ENCODE measurements around the gene INSRR.
A peak's percentile ranks its signal among the peaks of the same experiment; 100 is the strongest.

INSRR gene

GRCh38 chr1:156894001-156894400 lies 35.1 kb upstream of the INSRR start:
- no peak for DNase-seq

- no peak for DNase-seq
These were observed 34.4 kb upstream of the INSRR start, which contains the start of gene PEAR1 for GRCh38 chr1:156893048-156893953. PEAR1 (plus strand) TSS chr1:156893718; CDS start chr1:156903927, 10,209 bp downstream.

- peak; percentile 79 for DNase-seq
These were observed 33.5 kb upstream of the INSRR start for GRCh38 chr1:156892190-156893047.

- DNase-seq = peak; percentile 27
These were observed 31.1 kb upstream of the INSRR start for GRCh38 chr1:156889802-156890580.

GRCh38 chr1:156887734-156888133 lies 28.8 kb upstream of the INSRR start:
- DNase-seq = no peak

GRCh38 chr1:156887317-156887716 lies 28.4 kb upstream of the INSRR start:
- no peak for DNase-seq

- no peak for DNase-seq
These were observed 27.8 kb upstream of the INSRR start for GRCh38 chr1:156886583-156887281.

GRCh38 chr1:156885880-156886355 lies 27.0 kb upstream of the INSRR start:
- no peak for DNase-seq

GRCh38 chr1:156885314-156885713 lies 26.4 kb upstream of the INSRR start:
- no peak for DNase-seq

- no peak for DNase-seq
These were observed 25.8 kb upstream of the INSRR start for GRCh38 chr1:156884560-156885184.

- DNase-seq = no peak
These were observed 25.0 kb upstream of the INSRR start for GRCh38 chr1:156883919-156884318.

GRCh38 chr1:156882543-156882942 lies 23.6 kb upstream of the INSRR start:
- no peak for DNase-seq

GRCh38 chr1:156881663-156882062 lies 22.7 kb upstream of the INSRR start:
- no peak for DNase-seq

GRCh38 chr1:156881101-156881500 lies 22.2 kb upstream of the INSRR start:
- DNase-seq = no peak

GRCh38 chr1:156880473-156880872 lies 21.6 kb upstream of the INSRR start:
- no peak for DNase-seq

- DNase-seq = no peak
These were observed 21.0 kb upstream of the INSRR start for GRCh38 chr1:156879876-156880275.

GRCh38 chr1:156877433-156878170 lies 18.7 kb upstream of the INSRR start:
- no peak for DNase-seq

GRCh38 chr1:156876281-156876680 lies 17.4 kb upstream of the INSRR start:
- no peak for DNase-seq

GRCh38 chr1:156875341-156875615 lies 16.4 kb upstream of the INSRR start:
- DNase-seq = no peak

GRCh38 chr1:156874572-156875340 lies 15.8 kb upstream of the INSRR start:
- DNase-seq = no peak
